Activated T-helper 1 cell treated with anti-CD3 and anti-CD28 coated beads, Interleukin-12 subunit alpha, Interleukin-12 subunit beta, Interleukin-2, Interleukin-4 antibody, amounts not matched to agents 30 ng/mL and 10 ng/mL and 1 ng/mL, durations not matched to agents 14 hours and 24 hours and 36 hours (primary cell): ENCODE measurements around the gene CCDC88C. TPM values are rescaled to one million over a fixed set of nuclear protein-coding genes. Genes with fewer than 3 reads are reported as not detected.

ENCODE experiments used
- DNase-seq: peaks from one replicate; pipeline ENCODE4 v3.0.0; 2021; ENCODE audit warnings: low spot score
- H3K27ac Mint-ChIP-seq: one replicate; pipeline ENCODE4 v1.8.0; 2021; ENCODE audit warnings: mild to moderate bottlenecking, mixed read lengths
- H3K27me3 Mint-ChIP-seq: one replicate; pipeline ENCODE4 v1.8.0; 2022; ENCODE audit warnings: mild to moderate bottlenecking, moderate library complexity, mixed read lengths; ENCODE audit not compliant: insufficient read depth
- H3K36me3 Mint-ChIP-seq: one replicate; pipeline ENCODE4 v1.8.0; 2021; ENCODE audit warnings: low read depth, mixed read lengths
- H3K4me1 Mint-ChIP-seq: one replicate; pipeline ENCODE4 v1.8.0; 2021; ENCODE audit warnings: low read depth, mixed read lengths
- H3K4me3 Mint-ChIP-seq: one replicate; pipeline ENCODE4 v1.8.0; 2021; ENCODE audit warnings: mild to moderate bottlenecking, moderate library complexity, mixed read lengths
- H3K9me3 Mint-ChIP-seq: one replicate; pipeline ENCODE4 v1.8.0; 2021; ENCODE audit warnings: mixed read lengths
- intact Hi-C: fragments of 100-400 bp; cut with micrococcal nuclease; formaldehyde crosslinking; loops from one replicate; pipeline ENCODE4 v1.15.1; 2024
- total RNA-seq: library from RNA; stranded (reverse); gene quantifications from 2 replicates; pipeline ENCODE4 v1.2.3, GENCODE V29; 2022

Gene CCDC88C
- total RNA-seq, 1 donor from 2014 or later: 85.9 TPM

DNA sequence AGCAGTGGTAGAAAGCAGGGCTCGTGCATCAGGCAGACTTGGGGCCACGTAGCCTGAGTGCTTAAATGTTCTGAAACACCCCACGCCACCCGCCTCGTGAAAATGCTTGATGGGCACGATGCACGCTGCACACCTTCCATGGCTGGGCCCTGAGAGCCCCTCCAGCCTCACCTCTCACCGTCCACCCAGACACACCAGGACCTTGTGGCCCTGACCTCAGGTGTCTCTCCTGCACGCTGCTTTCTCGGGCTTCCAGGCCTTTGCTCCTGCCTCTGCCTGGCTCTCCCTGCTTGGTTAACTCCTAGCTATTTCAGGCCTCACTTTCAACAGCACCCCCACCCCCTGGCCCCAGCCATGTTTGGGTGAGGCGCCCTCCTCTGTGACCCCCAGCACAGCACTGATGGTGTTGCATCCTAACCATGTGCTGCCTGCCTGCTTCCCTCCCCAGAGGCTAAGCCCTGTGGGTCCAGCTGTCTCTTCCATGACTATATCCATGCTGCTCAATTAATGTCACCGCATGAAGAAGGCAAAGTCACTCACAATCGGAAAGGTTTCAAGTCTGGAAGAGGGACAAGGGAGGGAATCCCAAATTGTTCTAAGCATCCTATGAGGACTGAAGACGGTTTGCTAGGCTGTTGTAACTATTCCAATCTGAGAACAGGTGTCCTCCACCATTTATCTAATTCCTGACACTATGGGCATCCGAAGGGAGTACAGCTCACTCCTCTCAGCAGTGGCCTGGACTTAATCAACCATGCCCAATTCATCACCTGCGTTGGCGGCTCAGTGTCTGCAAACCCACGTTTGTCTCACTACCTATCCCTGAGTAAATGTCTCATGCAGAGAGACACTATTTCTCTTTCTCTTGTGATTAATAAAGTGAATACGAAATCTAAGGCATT lies 82.2 kb downstream of the CCDC88C start:
- Mint-ChIP-seq H3K27ac (no peak overlapping the region), H3K27me3 (no peaks in the 10 kb centered on the region), H3K9me3 (no peaks in the 10 kb centered on the region), H3K4me3 (no peak overlapping the region), H3K36me3 (peaks cover 30% of the 10 kb centered on the region), H3K4me1 (peaks cover 30% of the 10 kb centered on the region)
- intact Hi-C loops: no loop called here
- DNase-seq: no peak

DNA sequence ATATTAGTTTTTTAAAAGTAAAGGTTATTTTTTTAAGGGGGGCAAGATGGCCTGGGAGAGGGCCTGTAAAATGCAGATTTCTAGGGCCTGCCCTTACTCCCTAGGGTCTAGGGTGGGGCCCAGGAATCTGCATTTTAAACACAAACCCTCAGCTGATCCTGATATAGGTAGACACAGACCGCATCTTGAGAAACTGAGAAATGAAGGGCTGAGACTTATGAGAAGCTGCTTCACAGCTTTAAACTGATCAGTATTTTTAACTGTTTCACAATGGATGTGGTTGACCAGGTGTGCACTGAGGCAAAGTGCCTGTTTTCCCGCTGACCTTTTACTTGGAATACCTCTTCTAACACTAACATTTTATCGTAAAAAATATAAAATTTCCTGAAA lies 84.0 kb downstream of the CCDC88C start:
- H3K27me3 Mint-ChIP-seq: no peaks in the 10 kb centered on the region
- H3K9me3 Mint-ChIP-seq: no peaks in the 10 kb centered on the region
- intact Hi-C loops: no loop called here
- no peak overlapping the region for H3K27ac Mint-ChIP-seq
- H3K4me1 Mint-ChIP-seq: peaks cover 47% of the 10 kb centered on the region
- no peak for DNase-seq
- no peak overlapping the region for H3K4me3 Mint-ChIP-seq
- peaks cover 24% of the 10 kb centered on the region for H3K36me3 Mint-ChIP-seq

DNA sequence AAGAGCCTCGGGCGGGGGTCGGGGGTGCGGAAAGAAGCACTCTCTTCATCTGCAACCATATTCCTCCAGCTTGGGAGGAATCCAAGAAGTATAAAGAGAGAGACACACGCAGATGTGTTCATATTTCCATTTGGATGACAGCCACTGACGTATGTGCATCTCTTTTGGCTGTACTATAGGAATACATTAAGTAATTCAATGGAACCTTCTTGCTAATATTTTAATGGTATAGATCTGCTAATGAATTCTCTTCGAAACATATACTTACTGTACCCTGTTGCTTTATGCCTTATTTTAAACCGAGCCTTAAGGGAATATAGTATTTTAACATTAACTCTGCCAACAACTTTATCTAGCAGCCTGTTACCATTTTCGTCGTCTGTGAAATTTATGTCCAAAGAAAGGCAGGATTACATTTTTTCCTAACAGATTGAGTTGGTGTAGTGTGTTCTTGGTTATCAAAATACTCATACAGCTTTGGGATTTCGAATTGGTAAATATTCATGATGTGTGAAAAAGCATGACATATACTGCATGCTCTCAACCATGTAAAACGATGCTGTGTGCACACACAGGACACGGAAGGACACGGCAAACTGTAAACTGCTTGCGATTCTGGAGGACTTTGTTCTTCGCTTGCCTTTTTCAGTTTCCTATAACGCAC lies 84.5 kb downstream of the CCDC88C start:
- DNase-seq: no peak
- no peak overlapping the region for H3K4me3 Mint-ChIP-seq
- no peaks in the 10 kb centered on the region for H3K27me3 Mint-ChIP-seq
- H3K9me3 Mint-ChIP-seq: no peaks in the 10 kb centered on the region
- H3K4me1 Mint-ChIP-seq: peaks cover 47% of the 10 kb centered on the region
- intact Hi-C loops: no loop called here
- no peak overlapping the region for H3K27ac Mint-ChIP-seq
- H3K36me3 Mint-ChIP-seq: peaks cover 24% of the 10 kb centered on the region

DNA sequence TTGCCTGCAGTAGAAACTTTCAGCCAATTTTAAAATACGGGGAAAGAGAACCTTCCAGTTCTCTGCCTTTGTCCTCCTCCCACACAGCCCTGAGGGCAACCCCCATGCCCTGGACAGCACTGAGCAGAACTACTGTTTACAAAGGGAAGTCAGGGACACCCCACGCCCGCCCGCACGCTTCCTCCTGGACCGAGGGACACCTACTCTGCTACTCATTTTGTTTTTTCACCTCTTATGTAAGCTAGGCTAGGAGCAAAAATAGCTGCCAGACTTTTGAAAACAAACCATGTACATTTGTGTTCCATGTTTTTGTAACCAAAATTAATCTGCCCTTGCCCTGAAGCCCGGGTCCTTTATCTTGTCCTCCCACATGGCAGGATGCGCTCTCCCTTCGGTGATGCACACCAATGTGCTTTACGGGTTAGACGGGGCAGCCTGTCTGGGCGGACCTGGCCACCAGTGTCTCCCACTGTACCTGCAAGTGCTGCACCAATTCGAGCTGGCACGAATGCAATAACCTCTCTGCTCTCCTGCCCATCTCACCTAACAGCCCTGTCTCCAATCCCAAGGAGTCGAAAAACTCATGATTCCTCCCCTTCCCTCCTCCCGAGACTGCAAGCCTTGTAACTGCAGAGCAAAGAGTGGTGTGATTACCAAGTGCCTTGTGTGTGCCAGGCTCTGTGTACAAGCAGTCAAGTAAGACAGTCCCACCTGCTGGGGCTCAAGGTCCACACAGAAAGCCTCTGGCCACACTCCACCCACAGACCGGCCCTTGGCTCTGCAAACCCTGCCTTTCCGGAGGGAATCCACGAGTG lies 85.2 kb downstream of the CCDC88C start:
- Mint-ChIP-seq H3K4me1 (peaks cover 54% of the 10 kb centered on the region), H3K27me3 (no peaks in the 10 kb centered on the region), H3K9me3 (no peaks in the 10 kb centered on the region), H3K27ac (peak overlapping the region; percentile 59), H3K4me3 (peak overlapping the region; percentile 17), H3K36me3 (peaks cover 24% of the 10 kb centered on the region)
- DNase-seq: no peak
- intact Hi-C loops: no loop called here

DNA sequence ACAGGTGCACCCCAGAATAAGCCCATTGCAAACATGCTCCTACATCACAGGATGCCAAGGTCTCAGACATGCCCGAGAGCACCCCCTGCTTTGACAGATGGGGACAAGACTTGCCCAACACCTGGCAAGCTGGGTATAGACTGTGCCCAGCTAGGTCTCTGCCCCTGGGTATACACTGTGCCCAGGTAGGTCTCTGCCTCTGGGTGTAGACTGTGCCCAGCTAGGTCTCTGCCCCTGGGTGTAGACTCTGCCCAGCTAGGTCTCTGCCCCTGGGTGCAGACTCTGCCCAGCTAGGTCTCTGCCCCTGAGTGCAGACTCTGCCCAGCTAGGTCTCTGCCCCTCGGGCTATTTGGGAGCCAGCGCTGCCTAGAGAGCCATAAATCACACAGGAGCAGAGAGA lies 85.9 kb downstream of the CCDC88C start:
- H3K9me3 Mint-ChIP-seq: no peaks in the 10 kb centered on the region
- DNase-seq: no peak
- H3K4me3 Mint-ChIP-seq: peak overlapping the region; percentile 31
- H3K27ac Mint-ChIP-seq: peak overlapping the region; percentile 70
- H3K27me3 Mint-ChIP-seq: no peaks in the 10 kb centered on the region
- H3K36me3 Mint-ChIP-seq: peaks cover 26% of the 10 kb centered on the region
- H3K4me1 Mint-ChIP-seq: peaks cover 61% of the 10 kb centered on the region
- intact Hi-C loops: no loop called here

DNA sequence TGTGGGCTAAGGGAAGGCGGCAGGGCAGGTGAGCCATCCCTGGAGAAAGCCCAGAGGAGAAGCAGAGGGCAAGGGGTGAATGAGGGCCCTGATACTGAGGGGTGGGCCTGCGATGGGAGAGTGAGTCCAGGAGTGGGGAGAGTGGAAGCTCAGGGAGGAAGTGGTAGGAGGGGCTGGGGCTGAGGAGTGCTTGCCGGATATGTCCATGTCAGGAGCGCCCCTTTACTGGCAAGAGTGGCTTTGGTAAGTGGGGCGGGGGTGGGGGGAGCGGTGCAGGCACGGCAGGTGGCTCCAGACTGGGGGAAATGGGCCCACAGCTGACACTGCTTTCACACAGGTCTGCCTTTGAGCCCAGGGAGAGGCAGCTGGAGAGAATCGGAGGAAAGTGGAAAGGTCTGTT lies 86.8 kb downstream of the CCDC88C start:
- Mint-ChIP-seq H3K9me3 (no peaks in the 10 kb centered on the region), H3K36me3 (peaks cover 29% of the 10 kb centered on the region), H3K4me3 (peak overlapping the region; percentile 31), H3K27me3 (no peaks in the 10 kb centered on the region), H3K4me1 (peaks cover 65% of the 10 kb centered on the region), H3K27ac (peak overlapping the region; percentile 70)
- intact Hi-C loops: no loop called here
- no peak for DNase-seq

DNA sequence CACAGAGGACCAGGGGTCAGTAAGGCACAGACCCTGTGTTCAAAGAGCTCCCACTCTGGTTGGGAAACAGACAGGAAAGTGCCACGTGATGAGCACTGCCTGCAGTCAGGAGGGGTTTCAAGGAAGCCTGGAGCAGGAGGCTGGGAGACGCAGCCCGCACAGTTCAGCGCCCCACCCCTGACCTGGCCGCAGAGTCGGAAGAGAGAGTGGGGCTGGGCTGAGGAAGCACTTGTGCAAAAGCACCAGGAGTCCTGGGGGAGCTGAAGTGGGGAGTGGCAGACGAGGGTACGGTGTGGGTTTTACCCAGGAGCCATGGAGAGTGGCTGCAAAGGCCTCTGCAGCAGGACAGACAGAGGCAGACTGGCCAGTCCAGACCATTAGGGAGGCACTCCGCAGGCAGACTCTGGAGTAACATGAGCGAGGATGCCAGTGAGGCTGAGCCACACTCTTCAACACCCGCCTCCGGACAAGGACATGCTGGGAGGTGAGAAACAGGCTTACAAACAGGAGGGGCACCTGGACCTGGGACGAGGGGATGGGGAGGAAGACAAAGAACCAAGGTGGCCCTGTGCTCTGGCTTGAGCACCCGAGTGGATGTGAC lies 87.4 kb downstream of the CCDC88C start:
- Mint-ChIP-seq H3K27ac (peak overlapping the region; percentile 70), H3K9me3 (no peaks in the 10 kb centered on the region), H3K4me1 (peaks cover 71% of the 10 kb centered on the region), H3K4me3 (peak overlapping the region; percentile 23), H3K27me3 (no peaks in the 10 kb centered on the region), H3K36me3 (peaks cover 29% of the 10 kb centered on the region)
- intact Hi-C loops: no loop called here
- no peak for DNase-seq

DNA sequence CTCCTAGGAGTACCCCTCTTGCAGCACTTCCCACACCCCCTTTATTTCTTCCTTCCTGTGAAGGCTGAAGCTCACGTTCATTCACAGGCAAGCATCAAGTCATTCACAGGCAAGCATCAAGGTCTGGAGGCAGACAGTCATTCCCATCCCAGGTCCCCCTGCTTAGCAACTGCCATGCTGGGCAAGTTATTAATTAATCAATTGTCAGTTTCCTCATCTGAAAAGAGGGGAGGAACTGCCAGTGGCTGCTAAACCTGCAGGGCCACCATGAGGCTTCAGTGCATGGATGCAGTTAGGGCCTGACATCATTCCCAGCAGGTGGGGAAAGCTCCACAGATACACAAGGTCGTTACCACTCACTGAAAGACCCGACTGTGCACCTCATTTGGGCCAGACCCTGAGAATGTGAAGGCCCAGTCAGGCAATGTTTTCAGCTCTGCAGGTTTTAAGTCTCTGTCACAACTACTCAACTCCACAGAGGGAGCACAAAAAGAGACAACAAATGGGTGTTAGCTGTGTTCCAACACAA lies 88.1 kb downstream of the CCDC88C start:
- no peaks in the 10 kb centered on the region for H3K27me3 Mint-ChIP-seq
- H3K9me3 Mint-ChIP-seq: no peaks in the 10 kb centered on the region
- H3K4me3 Mint-ChIP-seq: no peak overlapping the region
- no peak for DNase-seq
- H3K27ac Mint-ChIP-seq: peak overlapping the region; percentile 61
- intact Hi-C loops: loop anchor here (10.0 kb wide), 1 partner anchor 775 kb away; the partner anchor contains the start of gene ATXN3
- peaks cover 31% of the 10 kb centered on the region for H3K36me3 Mint-ChIP-seq
- peaks cover 78% of the 10 kb centered on the region for H3K4me1 Mint-ChIP-seq

DNA sequence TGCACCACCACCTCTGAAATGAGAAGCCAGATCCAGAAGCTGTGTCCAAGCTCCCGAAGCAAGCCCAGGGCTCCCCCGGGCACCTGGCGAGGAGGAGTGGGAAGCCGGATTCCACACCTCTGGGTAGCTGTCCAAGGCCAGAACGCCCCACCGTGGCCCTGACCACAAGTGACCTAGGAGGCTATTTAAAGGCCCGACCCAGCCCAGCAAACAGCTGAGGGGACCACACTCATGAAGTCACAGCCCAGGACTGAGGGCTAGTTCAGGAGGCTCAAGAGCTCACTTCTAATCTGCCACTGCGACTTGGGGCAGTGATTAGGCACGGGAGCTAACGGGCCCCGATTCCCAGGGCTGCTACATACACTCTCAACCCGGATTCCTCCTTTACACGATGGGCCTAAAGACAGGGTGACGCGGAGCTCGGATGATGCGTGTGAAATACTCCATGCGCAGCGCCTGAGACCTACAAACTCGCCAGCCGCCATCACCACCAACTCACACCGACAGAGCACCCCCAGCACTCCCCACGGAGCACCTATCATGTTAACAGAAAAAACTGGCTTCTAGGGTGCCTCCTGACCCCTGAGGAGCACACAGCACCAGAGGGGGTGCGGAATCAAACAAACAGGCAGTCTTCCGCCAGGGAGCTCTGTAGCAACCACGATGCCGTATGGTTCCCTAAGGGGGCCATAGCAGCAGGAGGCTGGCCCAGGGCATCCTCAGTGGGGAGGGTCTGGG lies 89.1 kb downstream of the CCDC88C start:
- Mint-ChIP-seq H3K27me3 (no peaks in the 10 kb centered on the region), H3K36me3 (peaks cover 40% of the 10 kb centered on the region), H3K4me1 (peaks cover 88% of the 10 kb centered on the region), H3K4me3 (no peak overlapping the region), H3K9me3 (no peaks in the 10 kb centered on the region), H3K27ac (peak overlapping the region; percentile 40)
- intact Hi-C loops: loop anchor here (10.0 kb wide), 1 partner anchor 776 kb away; the partner anchor contains the start of gene ATXN3
- no peak for DNase-seq

DNA sequence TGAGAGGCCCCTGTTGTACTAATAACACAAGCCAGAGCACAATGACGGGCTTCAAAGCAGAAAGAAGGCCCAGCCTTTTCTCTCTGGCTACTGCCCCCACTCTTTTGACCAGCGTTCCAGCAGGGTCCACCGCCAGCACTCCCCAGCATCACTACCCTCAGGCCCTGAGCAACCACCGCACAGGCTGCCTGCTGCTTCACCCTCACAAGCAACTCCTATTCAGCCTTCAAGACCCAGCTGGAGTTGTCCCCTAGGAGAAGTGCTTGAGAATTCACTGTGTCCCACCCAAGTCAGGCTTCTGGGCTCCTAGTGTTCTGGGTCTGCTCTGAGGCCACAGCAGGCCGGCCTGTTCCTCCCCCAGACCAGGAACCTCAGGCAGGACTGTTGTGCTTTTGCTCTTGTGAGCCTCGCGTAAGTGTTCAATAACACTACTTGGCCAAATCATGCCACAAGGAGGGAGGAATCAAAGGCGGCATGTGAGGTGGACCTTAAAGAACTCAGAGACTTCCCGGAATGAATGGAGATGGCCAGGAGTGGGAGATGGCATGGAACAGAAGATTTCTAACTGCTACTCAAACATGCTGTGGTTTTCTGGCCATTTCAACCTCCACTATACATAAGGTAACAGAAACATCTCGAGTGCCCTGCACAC lies 89.8 kb downstream of the CCDC88C start:
- intact Hi-C loops: loop anchor here (10.0 kb wide), 1 partner anchor 777 kb away; the partner anchor contains the start of gene ATXN3
- no peak overlapping the region for H3K4me3 Mint-ChIP-seq
- no peaks in the 10 kb centered on the region for H3K9me3 Mint-ChIP-seq
- H3K4me1 Mint-ChIP-seq: peaks cover 87% of the 10 kb centered on the region
- no peak overlapping the region for H3K27ac Mint-ChIP-seq
- H3K36me3 Mint-ChIP-seq: peaks cover 41% of the 10 kb centered on the region
- H3K27me3 Mint-ChIP-seq: no peaks in the 10 kb centered on the region
- no peak for DNase-seq

DNA sequence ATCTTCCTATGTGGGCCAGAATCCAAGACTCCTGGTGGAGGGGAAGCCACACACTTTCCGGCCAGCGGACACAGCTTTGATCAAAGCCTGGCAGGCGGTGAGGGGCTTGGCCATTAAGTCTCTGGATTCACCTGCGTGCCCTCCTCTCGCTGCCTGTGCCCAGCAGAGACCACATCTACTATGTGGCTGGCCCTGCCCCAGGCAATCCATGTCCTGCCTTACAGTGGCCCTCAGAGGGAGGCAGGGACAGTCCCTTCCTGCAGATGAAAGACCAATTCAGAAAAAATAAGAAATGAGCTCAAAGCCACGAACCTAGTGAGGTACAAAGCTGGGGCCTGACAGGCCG lies 90.4 kb downstream of the CCDC88C start:
- Mint-ChIP-seq H3K4me1 (peaks cover 81% of the 10 kb centered on the region), H3K27ac (peak overlapping the region; percentile 52)

More for the DNA sequence above, 90.4 kb downstream of the CCDC88C start:
- no peak for DNase-seq
- no peak overlapping the region for H3K4me3 Mint-ChIP-seq
- H3K27me3 Mint-ChIP-seq: no peaks in the 10 kb centered on the region
- no peaks in the 10 kb centered on the region for H3K9me3 Mint-ChIP-seq
- intact Hi-C loops: loop anchor here (10.0 kb wide), 1 partner anchor 778 kb away; the partner anchor contains the start of gene ATXN3
- peaks cover 41% of the 10 kb centered on the region for H3K36me3 Mint-ChIP-seq
